ENCODE measurements around the gene SLC38A8. TPM values are rescaled to one million over a fixed set of nuclear protein-coding genes. Genes with fewer than 3 reads are reported as not detected.

SLC38A8 gene
- total RNA-seq, 3 donors from 2014 or later, result not detected

DNA sequence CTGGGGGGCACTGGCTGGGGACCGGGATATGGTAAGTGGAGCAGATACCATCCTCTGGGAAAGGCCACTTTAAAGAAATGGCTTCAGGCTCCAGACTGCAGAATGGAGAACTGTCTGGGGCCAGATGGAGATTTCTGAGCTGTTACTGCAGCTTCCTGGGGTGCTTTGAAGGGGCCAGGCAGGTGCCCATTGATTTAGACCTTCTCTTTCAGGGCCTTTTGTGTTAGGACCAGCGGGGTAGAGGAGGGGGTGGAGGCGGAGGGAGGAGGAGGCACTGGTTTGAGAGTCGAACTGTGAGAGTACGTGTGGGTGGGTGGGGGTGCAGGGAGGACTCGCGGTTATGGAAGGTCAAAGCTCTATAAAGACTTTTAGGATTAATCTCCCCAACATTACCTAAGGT is 63.2 kb downstream of the SLC38A8 start:
- Histone ChIP-seq H3K4me3 (no peak overlapping the region), H3K9me3 (peaks cover 0 to 7% of the 10 kb centered on the region in 2 donors), H3K27me3 (no peaks in the 10 kb centered on the region), H3K27ac (no peak overlapping the region), H3K4me1 (no peaks in the 10 kb centered on the region), H3K36me3 (no peaks in the 10 kb centered on the region)
- intact Hi-C loops (cut with DNase I; ENCODE audit: low total_unique reads), result no loop called here
- TF ChIP-seq POLR2A (IDR thresholded peaks at IDR 0.05), result no peak
- no peak for TF ChIP-seq POLR2AphosphoS5 (IDR thresholded peaks at IDR 0.05)
- TF ChIP-seq, protein P1, sequence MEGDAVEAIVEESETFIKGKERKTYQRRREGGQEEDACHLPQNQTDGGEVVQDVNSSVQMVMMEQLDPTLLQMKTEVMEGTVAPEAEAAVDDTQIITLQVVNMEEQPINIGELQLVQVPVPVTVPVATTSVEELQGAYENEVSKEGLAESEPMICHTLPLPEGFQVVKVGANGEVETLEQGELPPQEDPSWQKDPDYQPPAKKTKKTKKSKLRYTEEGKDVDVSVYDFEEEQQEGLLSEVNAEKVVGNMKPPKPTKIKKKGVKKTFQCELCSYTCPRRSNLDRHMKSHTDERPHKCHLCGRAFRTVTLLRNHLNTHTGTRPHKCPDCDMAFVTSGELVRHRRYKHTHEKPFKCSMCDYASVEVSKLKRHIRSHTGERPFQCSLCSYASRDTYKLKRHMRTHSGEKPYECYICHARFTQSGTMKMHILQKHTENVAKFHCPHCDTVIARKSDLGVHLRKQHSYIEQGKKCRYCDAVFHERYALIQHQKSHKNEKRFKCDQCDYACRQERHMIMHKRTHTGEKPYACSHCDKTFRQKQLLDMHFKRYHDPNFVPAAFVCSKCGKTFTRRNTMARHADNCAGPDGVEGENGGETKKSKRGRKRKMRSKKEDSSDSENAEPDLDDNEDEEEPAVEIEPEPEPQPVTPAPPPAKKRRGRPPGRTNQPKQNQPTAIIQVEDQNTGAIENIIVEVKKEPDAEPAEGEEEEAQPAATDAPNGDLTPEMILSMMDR (IDR thresholded peaks at IDR 0.05), result no peak
- no peak for DNase-seq (ENCODE audit: low spot score in 2 of 2)

DNA sequence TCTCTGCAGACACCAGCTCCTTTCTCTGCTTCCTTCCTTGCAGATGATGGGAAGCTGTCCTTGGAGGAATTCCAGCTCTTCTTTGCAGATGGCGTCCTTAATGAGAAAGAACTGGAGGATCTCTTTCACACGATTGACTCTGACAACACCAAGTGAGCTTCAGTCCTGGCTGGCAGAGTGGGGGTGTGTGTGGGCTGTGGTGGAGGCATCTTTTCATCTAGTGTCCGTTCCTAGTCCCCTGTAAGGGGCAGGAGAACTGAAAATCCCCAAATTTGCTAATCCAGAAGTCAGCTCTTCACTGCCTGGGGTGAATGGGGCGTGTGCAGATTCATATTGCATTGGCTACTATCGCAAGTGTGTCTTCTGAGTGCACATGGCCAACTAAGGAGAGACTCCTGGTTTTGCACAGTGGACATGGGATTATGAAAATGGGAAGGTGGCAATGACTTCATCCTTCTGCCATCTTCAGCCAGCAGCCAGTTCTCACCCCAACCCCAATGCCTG is 64.1 kb downstream of the SLC38A8 start:
- H3K9me3 ChIP-seq, result peaks cover 0 to 7% of the 10 kb centered on the region in 2 donors
- H3K27ac ChIP-seq, result no peak overlapping the region
- no peaks in the 10 kb centered on the region for H3K4me1 ChIP-seq
- DNase-seq (ENCODE audit: low spot score in 2 of 2), result no peak
- intact Hi-C loops (cut with DNase I; ENCODE audit: low total_unique reads), result no loop called here
- H3K4me3 ChIP-seq, result no peak overlapping the region
- H3K27me3 ChIP-seq, result no peaks in the 10 kb centered on the region
- H3K36me3 ChIP-seq, result no peaks in the 10 kb centered on the region
- TF ChIP-seq, protein P1 (IDR thresholded peaks at IDR 0.05), result no peak
- TF ChIP-seq POLR2AphosphoS5 (IDR thresholded peaks at IDR 0.05) (no peak), POLR2A (IDR thresholded peaks at IDR 0.05) (no peak)

DNA sequence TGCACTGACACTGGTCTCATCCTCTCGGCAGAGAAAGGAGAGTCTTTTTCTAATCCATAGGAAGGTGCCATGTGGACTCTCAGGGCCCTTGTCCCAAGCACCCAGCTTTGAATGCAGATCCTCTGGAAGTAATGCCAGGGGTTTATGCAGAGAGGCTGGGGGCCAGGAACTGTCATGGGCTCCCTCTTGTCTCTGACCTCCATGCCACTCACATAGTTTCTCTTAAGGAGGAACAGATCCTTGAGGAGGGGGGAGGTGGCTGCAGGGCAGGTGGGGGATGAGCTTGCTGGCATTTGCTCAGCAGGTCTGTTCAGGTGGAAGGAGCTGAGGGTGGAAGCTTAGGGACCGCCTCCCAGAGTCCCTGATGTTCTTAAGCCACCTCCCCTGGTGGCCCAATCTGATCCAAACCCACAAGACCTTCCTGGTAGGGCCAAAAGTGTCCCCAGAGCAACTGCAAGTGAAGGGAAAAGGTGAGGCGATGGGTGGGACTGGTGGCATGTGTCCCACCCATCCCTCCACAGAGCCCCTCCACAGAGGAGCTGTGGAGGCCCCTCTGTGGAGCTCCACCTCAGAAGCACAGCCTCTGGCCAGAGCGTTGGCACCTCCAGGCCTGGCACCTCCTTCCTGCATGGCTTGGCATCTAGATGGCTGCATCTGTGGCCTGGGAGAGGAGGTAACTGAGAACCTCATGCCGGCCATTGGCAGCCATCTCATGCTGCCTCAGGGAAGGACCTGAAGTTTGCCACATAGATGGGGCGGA is 65.4 kb downstream of the SLC38A8 start:
- Histone ChIP-seq H3K36me3 (no peaks in the 10 kb centered on the region), H3K4me3 (no peak overlapping the region), H3K4me1 (no peaks in the 10 kb centered on the region), H3K27ac (no peak overlapping the region), H3K9me3 (peaks cover 0 to 7% of the 10 kb centered on the region in 2 donors), H3K27me3 (no peaks in the 10 kb centered on the region)
- intact Hi-C loops (cut with DNase I; ENCODE audit: low total_unique reads), result no loop called here
- no peak for TF ChIP-seq POLR2AphosphoS5 (IDR thresholded peaks at IDR 0.05)
- no peak for TF ChIP-seq POLR2A (IDR thresholded peaks at IDR 0.05)
- TF ChIP-seq, protein P1 (IDR thresholded peaks at IDR 0.05), result no peak
- DNase-seq (ENCODE audit: low spot score in 2 of 2), result no peak

DNA sequence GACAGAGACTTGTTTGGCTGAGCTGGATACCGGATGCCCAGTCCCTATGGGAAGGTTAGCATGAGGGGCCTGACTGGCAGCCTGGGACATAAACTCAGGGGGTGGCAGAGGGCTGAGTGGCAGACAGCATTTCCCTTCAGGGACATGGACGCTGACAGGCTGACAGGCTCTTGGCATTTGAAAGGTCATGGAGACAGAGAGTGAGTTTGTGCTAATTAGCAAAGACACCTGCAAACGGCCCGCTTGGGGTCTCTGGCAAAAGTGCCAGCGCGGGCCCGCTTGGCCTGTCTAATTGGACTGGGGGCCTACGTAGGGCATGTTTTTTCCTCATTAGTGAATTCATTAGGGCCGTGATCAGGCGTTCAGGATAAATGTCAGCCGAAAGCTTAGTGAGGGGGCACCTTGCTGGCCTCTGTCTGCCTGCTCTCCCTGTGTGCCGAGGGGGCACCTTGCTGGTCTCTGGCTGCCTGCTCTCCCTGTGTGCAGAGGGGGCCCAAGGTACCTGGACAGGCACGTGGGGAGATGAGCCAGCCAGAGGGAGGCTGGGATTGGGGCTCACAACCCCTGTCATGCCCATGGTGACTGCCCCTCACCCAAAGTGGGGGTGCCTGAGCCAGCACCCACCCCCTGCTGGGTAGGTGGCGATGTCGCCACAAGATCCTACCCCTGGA is 66.9 kb downstream of the SLC38A8 start:
- intact Hi-C loops (cut with DNase I; ENCODE audit: low total_unique reads), result no loop called here
- no peaks in the 10 kb centered on the region for H3K36me3 ChIP-seq

More for the DNA sequence above, 66.9 kb downstream of the SLC38A8 start:
- no peak for DNase-seq (ENCODE audit: low spot score in 2 of 2)
- Histone ChIP-seq H3K4me3 (no peak overlapping the region), H3K4me1 (no peaks in the 10 kb centered on the region), H3K27me3 (no peaks in the 10 kb centered on the region), H3K9me3 (peaks cover 0 to 7% of the 10 kb centered on the region in 2 donors), H3K27ac (no peak overlapping the region)
- TF ChIP-seq, protein P1 (IDR thresholded peaks at IDR 0.05), result no peak
- TF ChIP-seq POLR2AphosphoS5 (IDR thresholded peaks at IDR 0.05) (no peak), POLR2A (IDR thresholded peaks at IDR 0.05) (no peak)
